Measurements from ENCODE around the gene CRISPLD2.
A peak's percentile ranks its signal among the peaks of the same experiment; 100 is the strongest.
"Not testable (repeated sequence)": the region's sequence is repeated elsewhere in the genome, so short reads cannot be mapped to it uniquely, and the experiment has no call there.

Gene CRISPLD2

GRCh38 chr16:84864326-84864955 lies 44.7 kb downstream of the CRISPLD2 start:
- DNase-seq: no peak

DNA sequence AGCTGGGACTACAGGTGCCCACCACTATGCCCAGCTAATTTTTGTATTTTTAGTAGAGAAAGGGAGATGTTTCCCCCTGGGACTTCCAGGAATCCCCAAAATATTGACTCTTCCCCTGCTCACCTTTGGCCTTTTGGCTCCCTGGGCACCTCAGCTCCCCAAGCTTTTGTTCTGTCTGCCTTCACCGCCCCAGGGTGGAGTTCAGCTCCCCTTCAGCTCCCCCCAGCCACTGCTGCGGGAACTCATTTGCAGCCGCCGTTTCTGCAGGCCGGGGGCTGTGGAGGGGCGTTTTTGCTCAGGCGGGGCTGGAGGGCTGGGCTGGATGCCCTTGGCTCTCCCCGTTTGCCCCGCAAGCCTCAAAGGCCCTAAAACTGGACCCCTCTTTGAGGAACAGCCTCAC lies 47.9 kb downstream of the CRISPLD2 start:
- DNase-seq: no peak

- DNase-seq: no peak
These were observed 48.5 kb downstream of the CRISPLD2 start for GRCh38 chr16:84868328-84868727.

DNA sequence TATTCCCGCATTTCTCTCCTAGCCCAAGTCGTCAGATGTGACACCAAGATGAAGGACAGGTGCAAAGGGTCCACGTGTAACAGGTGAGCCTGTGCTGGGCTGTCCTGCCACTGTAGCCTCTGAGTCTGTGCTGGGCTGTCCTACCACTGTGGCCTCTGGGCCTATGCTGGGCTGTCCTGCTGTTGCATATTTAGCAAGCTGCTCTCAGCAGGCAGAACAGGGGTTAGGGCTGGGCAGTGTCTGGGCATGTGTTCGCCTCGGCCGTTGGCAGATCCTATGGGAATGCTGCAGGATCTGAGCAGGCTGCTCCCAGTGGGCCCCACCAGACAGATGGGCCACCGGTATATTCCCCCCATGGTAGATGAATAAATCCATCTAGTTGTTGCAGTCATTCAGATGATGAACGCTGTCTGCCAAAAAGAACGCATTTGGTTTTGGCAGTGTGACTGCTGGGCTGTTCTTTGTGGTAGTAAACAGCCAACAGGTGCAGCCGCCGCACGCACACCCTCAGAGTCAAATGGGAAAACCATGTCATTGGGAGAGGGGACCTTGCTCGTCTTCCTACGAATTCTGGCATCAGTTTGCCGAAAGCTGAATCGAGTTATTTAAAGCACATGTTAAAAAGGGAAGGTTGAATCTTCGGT lies 49.2 kb downstream of the CRISPLD2 start:
- no peak for DNase-seq

GRCh38 chr16:84869473-84869845 lies 49.7 kb downstream of the CRISPLD2 start:
- no peak for DNase-seq

DNA sequence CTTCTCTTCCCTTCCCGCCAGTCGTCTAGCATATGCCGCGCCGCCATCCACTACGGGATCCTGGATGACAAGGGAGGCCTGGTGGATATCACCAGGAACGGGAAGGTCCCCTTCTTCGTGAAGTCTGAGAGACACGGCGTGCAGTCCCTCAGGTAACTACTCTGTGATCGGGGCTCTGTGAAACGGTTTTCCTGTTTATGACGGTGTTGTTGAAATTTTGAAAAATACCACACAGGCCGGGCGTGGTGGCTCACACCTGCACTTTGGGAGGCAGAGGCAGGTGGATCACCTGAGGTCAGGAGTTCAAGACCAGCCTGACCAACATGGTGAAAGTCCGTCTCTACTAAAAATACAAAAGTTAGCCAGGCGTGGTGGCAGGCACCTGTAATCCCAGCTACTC lies 53.2 kb downstream of the CRISPLD2 start:
- DNase-seq: not testable (repeated sequence)

GRCh38 chr16:84874004-84874435 lies 54.2 kb downstream of the CRISPLD2 start:
- DNase-seq: no peak

- no peak for DNase-seq
These were observed 54.8 kb downstream of the CRISPLD2 start for GRCh38 chr16:84874553-84874952.

- DNase-seq: no peak
These were observed 55.2 kb downstream of the CRISPLD2 start for GRCh38 chr16:84874983-84875382.

GRCh38 chr16:84875846-84876245 lies 56.1 kb downstream of the CRISPLD2 start:
- DNase-seq: no peak

DNA sequence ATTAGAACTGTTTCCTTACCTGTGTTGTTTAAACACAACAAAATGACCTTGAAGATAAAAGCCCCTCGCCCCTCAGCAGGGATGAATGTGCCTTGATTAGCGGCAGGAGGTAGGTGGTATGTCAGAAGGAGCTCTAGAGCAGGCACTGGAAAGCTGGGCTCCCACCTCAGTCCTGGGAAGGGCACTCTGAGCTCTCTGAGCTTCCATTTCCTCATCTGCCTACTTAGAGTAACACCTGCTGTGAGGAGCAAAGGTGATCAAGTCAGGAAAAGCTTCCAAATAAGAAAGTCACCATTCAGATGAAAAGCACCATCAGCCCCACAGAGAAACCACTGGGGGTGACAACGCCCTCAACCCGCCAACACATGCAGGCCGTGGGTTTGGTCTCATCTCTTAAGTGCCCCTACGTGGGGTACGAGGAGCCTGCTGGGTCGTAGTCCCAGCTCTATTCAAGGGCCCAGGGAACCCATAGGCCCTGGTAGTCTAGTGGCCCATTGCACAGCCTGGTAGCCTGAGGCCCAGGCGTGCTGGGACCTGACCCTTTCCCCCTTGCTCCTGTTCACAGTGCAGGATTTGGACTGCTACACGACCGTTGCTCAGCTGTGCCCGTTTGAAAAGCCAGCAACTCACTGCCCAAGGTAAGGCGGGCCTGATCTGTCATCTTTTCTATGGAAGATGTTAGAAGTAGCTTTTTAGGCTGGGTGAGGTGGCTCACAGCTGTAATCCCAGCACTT lies 57.3 kb downstream of the CRISPLD2 start:
- DNase-seq: no peak

DNA sequence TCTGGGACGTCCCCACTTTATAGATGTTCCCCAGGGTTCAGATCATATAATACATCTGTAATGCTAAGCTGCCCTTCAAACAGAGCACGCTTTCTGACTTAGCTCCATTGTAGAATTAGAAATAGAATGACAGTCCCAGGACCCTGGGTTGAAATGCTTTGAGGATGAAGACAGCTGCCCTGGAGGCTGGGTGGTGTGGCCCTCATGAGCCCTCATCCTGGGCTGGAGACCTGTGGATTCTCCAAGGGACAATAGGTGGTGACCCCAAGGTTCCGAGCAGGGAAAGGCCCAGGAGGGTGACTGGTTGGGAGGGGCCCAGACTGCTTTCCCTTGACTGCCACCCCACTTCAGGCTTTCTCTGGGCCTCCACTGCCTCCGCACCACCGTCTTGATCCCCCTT lies 59.0 kb downstream of the CRISPLD2 start:
- no peak for DNase-seq

DNA sequence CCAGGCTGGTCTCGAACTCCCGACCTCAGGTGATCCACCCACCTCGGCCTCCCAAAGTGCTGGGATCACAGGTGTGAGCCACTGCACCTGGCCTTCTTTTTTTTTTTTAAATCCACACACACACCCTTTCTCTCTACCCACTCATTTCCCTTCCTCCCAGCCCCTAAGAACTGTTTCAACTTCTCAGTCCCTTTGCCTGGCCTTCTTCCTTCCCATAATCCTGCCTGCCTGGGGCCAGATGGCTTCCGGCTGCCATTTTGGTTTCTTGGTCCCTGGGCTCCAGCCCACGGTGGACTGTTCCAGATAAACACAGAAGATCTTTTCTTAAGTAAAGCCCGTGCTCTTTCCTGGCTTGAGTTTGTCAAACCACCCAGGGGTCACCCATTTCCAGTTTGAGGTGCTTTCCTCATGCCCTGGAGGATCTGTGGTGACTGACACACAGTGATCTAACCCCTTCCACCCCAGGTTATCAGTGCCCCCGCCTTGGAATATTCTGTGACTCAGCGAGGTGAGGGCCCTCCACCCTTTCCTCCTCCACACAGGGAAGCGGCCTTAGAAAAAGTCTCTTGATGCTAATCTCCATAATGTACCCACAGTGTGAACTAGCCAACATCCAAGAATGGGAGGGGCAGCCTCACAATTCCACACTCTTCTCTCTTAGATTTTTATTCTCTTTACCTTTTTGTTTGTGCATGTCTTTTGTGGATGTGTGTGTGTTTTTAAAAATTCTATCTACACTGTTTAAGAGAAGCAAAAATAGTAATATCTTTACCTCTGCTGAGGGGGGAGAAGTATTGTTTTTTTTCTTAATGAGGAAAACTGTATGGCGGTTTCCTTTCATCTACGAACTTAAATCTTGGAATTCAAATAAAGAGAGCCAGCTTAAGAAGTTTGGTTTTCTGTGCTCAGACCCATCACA lies 60.0 kb downstream of the CRISPLD2 start:
- peak; percentile 92 for DNase-seq

DNA sequence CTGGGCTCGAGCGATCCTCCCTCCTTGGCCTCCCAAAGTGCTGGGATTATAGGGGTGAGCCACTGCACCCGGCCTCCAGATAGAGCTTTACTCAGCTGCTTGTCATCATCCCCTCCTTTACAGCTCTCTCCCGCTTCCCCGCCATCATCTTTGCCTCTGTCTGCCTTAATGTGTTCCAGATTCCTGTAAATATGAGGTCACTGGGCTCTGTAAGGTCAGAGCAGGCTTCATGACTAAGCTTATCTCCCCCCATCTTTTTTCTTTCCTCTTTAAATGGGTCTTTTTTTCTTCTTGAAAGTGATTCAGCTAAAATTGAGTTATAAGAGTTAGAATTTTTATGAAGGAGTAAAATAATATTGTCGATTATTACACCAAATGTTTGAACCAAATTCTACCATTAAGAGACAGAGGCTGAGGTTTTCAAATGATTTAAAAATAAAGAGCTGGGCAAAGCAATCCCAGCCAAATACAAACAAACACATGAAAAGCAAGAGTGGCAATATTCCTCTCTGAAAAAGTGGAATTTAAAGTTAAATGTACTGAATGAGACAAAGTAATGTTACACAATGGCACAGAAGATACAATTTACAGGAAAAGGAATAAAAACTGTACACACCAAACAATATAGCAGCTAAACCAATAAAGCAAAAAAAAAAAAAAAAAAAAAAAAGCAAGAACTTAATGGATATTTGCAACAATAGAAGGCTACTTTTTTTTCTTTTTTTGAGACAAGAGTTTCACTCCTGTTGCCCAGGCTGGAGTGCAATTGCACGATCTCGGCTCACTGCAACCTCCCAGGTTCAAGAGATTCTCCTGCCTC lies 62.1 kb downstream of the CRISPLD2 start:
- DNase-seq: peak; percentile 92

DNA sequence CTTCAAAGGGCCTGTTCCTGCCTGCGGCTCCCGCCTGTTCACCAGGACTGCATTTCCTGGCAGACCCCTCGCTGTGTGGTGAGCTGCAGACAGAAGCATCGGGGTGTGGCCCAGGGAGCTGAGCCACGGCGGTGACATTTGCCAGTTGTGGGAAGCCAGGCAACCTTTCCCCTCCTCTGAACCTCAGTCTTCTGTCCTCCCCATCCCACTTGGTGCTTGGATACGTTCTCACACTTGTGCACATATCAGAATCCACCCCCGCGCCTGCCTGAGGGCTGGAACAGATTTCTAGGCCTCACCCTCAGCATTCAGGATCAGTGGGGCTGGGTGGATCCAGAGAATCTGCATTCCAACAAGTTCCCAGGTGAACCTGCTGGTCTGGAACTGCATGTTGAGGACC lies 63.5 kb downstream of the CRISPLD2 start:
- no peak for DNase-seq

- no peak for DNase-seq
These were observed 64.4 kb downstream of the CRISPLD2 start for GRCh38 chr16:84884246-84884595.

- no peak for DNase-seq
These were observed 65.0 kb downstream of the CRISPLD2 start for GRCh38 chr16:84884596-84885341.

- DNase-seq: no peak
These were observed 65.6 kb downstream of the CRISPLD2 start for GRCh38 chr16:84885342-84885910.

GRCh38 chr16:84886497-84887090 lies 66.8 kb downstream of the CRISPLD2 start:
- no peak for DNase-seq

DNA sequence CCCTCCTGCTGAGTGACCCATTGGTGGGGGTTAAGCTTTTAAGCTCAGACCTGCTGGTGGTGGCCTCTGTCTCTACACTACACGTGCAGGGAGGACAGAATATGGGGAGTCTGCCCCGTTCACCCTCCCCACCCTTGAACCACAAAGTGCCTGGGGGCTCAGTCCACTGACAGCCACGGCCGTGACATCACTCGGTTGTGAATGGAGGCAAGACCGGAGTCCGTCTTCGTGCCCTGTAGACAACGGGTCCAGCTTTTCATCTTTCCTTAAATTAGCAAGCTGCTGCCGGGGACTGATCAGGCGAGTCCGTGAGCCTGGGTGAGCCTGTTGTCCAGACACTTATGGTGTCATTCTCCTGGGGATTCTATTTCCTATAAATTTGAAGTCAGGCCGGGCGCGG lies 67.4 kb downstream of the CRISPLD2 start:
- DNase-seq: no peak

DNA sequence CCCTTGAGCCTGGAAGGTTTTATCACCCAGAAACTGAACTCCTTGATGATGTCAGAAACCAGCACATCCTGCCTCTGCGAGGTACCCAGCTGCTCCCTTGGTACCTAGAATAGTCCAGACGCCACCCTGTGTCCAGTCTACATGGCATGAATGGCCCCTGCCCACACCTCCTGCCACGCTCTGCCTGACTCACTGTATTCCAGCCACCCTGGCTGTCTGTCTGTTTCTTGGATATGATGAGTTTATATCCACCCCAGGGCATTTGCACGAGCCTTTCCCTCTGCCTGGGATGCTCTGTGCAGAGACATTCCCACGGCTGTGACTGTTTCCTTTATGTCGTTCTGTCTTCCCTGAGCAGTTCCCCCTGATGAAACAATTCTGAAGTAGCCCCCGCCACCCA lies 68.7 kb downstream of the CRISPLD2 start:
- peak; percentile 9 for DNase-seq
